GM21786 (cell line): ENCODE results near the gene CLEC4G.

ENCODE experiments used
- ATAC-seq: cut with Tn5 transposase; IDR thresholded peaks from one replicate; pipeline ENCODE4 v1.9.1; 2021; ENCODE audit not compliant: unreplicated experiment

CLEC4G gene

DNA sequence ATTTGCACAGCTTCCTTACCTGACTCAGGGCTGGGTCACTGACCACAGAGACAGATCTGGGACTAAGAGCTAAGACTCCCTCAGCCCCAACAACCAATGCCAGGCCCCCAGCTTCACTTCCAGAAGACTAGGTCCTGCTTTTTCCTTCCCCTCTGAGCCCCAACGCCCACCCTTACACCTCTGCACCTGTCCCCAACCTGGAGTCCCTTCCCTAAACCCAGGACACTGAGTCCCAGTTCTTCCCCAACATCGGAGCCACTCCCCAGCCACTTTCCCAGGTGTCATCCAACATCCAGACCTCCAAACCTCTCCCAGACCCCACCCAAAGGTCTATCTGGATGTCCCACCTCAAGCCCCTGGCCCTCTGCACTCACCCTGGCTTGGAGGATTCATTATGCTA is 32.9 kb downstream of the CLEC4G start:
- ATAC-seq, result no peak

DNA sequence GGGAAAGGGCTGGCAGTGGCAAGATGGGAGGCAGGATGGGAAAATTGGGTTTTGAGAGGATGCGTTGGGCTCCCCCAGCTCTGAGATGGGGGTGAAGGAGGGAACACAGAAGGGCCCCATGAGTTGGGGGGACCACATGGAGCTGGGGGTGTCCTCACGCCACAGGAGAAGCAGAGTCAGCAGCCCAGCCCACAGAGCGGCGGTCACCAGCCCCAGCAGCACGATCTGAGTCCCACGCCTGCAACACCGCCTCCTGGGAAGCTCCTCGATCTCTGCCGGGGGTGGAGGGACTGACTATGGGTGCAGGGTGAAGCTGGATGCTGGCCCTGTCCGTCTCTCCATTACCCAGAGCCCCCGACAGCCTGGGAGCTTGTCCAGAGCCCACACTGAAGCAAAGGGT is 33.3 kb downstream of the CLEC4G start:
- ATAC-seq, result no peak

DNA sequence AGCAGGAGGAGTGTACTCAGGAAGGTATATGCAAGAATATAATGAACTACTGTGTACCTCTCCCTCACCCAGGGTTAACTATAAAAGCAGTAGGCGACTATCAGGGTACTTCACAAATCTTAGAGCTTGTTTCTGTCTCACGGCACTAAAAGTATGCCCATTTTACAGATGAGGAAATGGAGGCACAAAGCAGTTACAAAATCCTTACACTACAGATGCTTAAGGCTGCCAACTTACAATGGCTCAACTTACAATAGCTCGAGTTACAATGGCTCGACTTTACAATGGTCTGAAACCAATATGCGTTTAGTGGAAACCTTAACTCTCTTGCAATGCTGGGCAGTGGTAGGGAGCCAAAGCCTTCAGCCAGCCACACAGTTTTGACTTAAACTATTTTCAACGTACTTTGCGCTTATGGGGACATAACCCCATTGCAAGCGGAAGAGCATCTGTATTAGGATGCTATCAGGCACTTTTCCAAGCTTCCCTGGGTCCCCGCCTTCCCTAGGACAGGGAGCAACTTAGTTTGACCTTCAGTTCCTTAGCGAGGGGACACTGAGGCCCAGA is 34.1 kb downstream of the CLEC4G start:
- ATAC-seq, result no peak

DNA sequence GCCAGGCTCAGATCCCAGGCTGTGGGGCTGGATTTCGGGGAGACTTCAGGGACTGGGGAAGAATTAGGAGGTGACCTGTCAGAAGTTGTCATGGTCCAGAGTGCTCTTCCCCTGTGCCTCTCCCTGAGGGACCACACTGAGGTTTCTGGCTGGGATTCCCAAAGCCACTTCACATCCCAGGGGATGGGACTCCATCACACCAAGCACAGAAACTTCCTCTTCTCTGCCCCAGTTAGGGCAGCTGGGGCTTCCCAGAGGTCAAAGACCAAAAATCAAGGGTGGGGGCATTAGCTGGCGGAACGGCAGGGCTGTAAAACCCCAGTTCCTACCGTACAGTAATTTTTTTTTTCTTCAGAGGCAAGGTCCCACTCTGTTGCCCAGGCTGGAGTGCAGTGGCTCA is 37.4 kb downstream of the CLEC4G start:
- ATAC-seq, result no peak

DNA sequence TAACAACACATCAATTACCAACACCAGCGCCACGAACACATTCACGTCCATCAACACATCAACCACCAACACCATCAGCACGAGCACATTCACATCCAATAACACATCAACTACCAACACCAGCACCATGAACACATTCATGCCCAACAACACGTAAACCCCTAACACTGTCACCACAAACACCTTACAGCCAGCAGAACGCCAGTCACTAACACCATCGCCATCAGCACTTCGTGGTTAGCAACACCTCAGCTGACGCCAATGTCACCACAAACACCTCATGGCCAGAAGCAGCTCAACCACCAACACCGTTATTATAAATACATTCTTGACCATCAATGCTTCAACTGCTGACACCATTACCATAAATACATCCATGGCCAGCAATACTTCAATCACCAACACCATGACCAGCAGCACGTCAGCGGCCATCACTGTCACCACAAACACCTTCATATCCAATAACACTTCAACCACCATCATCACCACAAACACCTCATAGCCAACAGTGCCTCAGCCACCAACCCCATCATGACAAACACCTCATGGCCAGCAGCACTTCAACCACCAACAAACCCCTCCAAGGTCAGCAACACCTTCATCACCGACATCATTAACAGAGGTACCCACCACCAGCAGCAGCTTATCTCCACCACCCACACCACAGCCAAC is 39.4 kb downstream of the CLEC4G start:
- ATAC-seq, result no peak

DNA sequence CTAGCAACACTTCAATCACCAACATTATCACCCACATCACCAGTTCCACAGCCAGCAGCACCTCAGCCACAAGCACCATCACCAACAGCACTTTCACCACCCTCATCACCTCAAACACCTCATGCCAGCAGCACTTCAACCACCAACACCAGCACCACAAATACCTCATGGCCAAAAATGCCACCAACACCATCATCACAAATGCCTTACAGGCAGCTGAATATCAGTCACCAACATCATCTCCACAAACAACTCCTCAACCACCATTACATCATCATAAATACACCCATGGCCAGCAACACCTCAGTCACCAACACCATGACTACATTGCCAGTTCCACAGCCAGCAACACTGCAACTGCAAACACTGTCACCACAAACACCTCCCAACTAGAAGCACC is 40.4 kb downstream of the CLEC4G start:
- no peak for ATAC-seq

DNA sequence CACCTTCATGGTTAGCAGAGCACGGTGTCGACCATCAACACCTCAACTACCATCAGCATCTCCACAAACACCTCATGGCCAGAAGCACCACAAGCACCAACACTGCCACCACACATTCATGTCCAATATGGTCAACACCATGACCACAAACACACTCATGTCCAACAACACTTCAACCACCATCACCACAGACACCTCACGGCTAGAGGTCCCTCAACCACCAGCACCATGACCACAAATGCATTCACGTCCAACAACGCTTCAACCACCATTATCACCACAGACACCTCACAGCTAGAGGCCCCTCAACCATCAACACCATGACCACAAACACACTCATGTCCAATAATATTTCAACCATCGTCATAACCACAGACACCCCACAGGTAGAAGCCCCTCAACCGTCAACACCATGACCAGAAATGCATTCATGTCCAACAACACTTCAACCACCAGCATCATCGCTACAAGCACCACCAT is 41.1 kb downstream of the CLEC4G start:
- no peak for ATAC-seq

DNA sequence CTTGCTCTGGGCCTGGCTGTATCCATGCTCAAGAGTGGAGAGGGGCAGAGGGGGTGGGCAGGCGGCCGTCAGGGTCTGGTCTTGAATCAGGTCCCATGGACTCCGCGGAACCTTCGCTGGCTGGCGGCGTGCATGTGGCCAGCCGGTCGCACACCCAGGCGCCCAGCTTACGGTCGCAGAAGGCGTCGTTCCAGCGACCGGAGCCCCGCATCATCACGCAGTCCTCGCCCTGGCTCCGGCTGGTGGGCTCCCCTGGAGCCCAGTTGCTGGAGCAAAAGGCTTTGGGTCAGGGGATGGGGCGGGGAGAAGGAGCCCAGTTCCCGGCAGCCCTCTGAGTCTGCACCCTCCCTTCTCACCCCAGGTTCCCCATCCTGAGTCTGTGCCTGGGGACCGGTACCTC is 42.7 kb downstream of the CLEC4G start:
- ATAC-seq, result no peak

DNA sequence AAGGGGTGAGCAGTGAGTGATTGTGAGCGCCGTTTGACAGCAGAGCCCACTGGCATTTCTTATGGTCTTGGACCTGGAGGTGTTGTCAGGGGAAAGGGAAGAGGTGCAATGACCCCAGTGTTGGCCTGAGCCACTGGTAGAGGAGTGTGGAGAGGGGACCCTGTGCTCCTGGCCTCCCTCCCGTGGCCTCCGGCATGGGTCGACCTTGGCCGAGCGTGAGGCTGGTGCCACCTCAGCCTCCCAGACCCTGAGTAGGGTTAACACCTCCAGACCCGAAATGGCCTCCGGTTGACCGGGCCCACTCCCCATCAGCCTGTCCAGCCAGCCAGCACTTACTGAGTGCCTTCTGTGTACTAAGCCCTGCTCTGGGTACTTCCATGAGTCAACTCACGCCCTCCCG is 44.7 kb downstream of the CLEC4G start:
- no peak for ATAC-seq

DNA sequence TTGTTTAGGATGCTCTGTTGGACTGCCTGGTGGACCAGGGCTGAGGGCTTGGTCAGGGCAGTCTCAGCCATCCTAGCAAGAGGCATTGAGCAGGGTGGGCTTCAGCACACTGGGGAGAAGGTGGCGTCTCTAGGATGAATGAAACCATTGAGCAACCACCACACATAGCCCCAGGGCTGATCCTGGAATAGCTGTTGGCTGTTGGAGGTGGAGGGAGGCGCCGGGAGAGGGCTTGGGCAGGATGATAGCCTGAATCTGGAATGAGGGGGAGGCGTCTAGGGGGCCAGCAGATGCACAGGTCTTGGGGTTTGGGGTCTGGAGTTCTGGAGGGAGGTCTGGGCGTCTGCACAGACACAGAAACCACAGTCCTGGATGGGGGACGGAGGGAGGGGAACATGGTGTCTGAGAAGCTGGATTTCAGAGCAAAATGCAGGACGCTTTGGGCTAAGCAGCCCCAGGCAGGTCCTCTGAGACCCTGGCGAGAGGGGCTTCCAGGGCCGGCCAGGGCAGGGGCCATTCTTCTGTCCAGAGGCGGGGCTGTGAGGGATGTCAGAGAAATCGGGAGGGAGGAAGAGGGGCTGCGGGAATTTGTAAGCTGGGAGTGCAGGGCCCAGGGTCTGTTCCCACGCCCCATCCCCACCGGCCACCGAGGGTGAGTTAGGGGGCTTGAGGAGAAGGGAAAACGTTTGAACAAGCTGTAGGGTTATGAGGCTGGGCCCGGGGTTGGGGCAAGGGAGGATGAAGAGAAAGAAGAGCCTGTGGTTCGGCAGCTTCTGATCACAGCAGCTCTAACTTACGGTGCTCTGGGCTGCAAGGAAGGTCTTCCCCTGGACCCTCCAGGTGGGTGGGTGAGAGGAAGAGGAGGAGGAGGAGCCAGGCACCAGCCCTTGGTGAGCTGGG is 46.1 kb downstream of the CLEC4G start:
- ATAC-seq, result no peak

DNA sequence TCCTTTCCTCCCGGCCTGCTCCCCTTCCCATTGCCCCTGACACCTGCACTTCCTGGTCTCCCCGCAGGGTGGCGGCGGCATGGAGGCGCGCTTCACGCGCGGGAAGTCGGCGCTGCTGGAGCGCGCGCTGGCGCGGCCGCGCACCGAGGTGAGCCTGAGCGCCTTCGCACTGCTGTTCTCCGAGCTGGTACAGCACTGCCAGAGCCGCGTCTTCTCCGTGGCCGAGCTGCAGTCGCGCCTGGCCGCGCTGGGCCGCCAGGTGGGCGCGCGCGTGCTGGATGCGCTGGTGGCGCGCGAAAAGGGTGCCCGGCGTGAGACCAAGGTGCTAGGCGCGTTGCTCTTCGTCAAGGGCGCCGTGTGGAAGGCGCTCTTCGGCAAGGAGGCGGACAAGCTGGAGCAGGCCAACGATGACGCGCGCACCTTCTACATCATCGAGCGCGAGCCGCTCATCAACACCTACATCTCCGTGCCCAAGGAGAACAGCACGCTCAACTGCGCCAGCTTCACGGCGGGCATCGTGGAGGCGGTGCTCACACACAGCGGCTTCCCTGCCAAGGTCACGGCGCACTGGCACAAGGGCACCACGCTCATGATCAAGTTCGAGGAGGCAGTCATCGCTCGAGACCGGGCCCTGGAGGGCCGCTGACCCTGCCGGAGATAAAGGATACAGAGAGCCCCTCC is 49.6 kb downstream of the CLEC4G start:
- ATAC-seq, result no peak

DNA sequence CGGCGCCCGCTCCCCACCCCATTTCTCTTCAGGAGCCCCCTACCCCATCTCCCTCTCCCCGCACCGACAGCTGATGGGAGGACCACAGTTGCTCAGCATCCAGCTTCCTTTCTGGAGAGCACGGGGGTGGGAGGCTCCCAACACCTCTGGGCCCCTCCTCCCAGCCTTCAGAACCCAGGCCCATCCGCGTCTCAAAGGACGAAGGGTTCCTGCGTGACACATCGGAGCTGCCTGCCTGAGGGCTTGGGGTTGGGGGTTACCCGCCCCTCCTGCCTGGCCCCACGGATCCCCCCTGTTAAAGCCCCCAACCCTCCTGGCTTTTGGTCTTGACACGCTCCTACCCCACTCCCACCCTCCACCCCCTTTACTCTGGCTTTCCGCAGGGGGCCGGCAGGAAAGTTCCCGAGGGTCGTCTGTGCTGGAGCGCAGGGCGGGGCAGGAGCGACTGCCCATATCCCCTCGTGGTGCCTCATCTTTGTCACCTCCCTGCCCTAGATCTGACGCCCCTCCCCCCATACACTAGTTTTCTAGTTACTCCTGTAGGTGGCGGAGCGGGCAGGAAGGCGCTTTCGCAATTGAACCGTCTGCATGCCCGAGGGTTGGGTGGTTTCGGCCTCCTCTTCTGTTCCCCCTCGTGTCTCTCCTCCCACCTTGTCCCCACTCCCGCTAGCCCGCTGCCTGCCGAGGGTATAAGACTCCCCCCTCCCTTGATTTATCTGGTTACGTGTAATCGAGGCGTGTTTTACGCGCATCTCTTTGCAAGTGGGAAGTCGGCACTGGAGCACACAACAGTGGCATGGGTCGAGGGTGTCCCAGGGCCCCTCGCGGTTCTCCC is 50.4 kb downstream of the CLEC4G start:
- ATAC-seq, result peak; percentile 35

DNA sequence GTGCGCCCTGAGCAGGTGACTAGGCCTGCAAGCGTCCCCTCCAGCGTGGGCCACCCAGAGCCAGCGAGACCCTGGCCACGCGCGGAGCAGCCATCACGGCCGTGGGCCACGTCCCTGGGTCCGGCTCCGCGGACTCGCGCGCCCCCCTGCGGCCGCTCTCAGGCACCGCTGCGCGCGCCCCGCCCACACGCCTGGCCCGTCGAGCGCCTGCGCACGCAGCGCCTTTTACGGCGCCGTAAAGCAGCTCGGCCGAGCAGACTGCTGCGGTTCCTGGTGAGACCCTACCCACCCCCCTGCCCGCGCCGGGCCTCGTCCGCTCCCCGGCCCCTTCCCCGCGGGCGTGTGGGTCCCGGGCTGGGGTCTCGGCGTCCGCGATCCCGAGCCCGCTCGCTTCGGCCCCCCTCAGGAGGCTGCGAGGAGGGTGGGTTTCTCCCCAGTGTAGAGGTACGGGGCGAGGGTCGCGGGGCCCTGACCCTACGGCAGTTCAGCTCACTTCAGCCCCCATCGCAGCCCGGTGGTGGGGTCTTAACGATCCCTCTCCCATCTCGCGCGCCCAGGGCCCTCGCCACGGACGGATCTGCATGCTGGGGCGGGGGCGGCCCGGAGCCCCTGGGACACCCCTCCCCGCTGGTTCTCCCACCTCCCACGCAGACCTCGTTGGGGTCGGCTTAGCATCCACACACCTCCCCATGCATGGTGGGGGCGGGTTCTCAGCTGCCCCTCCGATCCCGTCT is 51.1 kb downstream of the CLEC4G start, which contains the start of gene TRAPPC5:
TSS of gene TRAPPC5 (plus strand) at position 228 of the 734 bp plus-strand sequence. CDS start 1,421 bp downstream, outside the sequence.
- ATAC-seq, result peak; percentile 37

DNA sequence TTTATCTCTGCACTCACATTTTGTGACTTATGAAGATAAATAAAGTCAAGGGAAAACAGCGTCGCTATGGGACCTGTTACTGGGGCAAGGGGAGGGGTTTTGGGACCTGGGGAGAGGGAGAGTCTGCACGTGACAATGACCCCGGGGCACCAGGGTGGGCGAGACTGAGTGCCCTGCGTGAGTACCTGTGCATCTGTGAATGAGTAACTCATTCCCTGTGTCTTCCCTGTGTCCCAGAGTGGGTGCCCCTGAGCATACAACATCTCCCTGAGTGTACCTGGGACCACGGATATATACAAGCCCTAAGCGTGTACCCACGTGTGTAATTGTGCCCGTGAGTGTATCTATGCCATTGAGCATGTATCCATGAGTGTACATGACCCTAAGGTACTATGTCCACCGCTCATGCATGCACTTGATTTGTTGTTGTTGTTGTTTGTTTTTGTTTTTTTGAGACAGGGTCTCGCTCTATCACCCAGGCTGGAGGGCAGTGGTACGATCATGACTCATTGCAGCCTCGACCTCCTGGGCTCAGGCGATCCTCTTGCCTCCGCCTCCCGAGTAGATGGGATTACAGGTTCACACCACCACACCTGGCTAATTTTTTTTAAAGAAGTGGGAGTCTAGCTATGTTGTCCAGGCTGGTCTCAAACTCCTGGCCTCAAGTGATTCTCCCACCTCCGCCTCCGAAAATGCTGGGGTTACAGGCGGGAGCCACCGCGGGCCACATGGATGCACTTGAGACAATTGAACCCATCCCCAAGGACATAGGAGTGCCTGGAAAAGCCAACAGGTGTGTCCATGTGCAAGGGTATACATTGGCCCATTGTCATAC is 51.9 kb downstream of the CLEC4G start:
- ATAC-seq, result no peak

DNA sequence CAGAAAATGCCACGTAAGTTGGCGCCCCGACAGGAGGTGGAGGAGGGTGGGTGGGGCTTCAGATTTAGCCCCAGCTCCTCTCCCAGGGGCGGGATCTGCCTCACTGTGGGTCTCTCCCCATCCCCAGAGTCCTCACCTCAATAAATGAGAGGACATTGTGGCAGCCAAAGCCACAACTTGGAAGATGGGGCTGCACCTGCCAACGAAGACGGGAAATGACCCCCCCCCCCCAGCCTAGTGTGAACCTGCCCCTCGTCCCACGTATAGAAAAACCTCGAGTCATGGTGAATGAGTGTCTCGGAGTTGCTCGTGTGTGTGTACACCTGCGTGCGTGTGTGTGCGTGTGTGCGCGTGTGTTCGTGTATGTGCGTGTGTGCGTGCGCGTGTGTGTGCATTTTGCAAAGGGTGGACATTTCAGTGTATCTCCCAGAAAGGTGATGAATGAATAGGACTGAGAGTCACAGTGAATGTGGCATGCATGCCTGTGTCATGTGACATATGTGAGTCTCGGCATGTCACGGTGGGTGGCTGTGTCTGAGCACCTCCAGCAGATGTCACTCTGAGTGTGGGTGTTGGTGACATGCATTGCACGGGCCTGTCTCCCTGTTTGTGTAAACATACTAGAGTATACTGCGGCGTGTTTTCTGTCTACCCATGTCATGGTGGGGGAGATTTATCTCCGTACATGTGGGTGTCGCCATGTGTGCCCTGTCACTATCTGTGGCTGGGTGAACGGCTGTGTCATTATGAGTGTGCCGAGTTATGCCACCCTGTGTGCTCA is 52.7 kb downstream of the CLEC4G start:
- ATAC-seq, result no peak
